A549 (cell line): Measurements from ENCODE around the gene ELF5.

Experiments used
- CBX2 ChIP-seq: fragments of 200-600 bp; sonication (generic); IDR thresholded peaks from 2 replicates; pipeline ENCODE4 v1.6.1; 2016; ENCODE audit warnings: low read depth, mild to moderate bottlenecking, borderline replicate concordance
- CEBPB ChIP-seq, 2 experiments: fragments of >200 bp in 1 of 2; sonication (Bioruptor Twin) in 1 of 2; formaldehyde crosslinking in 1 of 2; IDR thresholded peaks; 2 replicates each; pipeline ENCODE4 v1.6.1; 2012 to 2016
- EP300 ChIP-seq, 2 experiments: fragments of >200 bp; sonication (Bioruptor Twin); formaldehyde crosslinking; IDR thresholded peaks; 2 replicates in 1 of 2; 3 replicates in 1 of 2; pipeline ENCODE4 v1.6.1; 2016 to 2017
- MYC ChIP-seq: IDR thresholded peaks from 2 replicates; pipeline ENCODE4 v1.6.1; 2012; ENCODE audit warnings: mild to moderate bottlenecking, inconsistent platforms, low read length, improper control_type of control experiment, borderline replicate concordance
- POLR2A ChIP-seq: IDR thresholded peaks from 2 replicates; pipeline ENCODE4 v1.6.1; 2012; ENCODE audit warnings: mild to moderate bottlenecking, low read length
- RNF2 ChIP-seq: fragments of 200-600 bp; sonication (generic); IDR thresholded peaks from 2 replicates; pipeline ENCODE4 v1.6.1; 2016; ENCODE audit warnings: low read depth, mild to moderate bottlenecking, antibody characterized with exemption, moderate library complexity, borderline replicate concordance
- TF ChIP-seq, protein P1 (sequence below): fragments of >200 bp; sonication (Bioruptor Twin); formaldehyde crosslinking; IDR thresholded peaks from 3 replicates; pipeline ENCODE4 v1.5.1; 2016

DNA sequence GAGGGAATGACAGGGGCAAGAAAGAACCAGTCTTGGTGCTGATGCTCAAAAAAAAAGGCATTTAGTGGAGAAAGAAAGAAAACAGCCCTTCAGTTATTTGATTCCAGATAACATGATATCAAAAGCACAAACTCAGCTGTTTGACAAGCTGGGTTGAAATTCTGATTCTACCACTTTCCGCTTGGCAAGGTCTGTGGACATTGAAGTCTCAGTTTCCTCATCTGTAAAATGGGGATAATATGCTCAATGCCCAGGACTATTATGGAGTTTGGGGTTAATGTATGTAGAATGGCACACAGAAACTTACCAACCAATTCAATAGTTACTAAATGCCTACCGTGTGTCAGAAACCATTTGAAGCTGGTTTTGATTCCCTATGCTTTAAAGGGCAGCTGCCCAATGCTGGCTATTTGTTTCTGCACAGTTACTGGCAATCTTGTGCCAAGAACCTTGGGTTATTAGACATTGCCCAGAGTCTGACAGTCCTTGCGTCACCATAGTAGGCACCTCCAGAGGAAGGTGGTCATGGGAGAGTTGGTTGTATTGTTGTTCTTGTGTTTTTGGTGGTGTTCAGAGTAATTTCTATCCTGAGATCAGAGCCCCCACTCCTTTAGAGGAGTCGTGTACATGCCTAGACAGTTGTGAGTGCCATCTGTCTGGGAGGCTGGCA lies 19.5 kb downstream of the ELF5 start:
- TF ChIP-seq, protein P1, sequence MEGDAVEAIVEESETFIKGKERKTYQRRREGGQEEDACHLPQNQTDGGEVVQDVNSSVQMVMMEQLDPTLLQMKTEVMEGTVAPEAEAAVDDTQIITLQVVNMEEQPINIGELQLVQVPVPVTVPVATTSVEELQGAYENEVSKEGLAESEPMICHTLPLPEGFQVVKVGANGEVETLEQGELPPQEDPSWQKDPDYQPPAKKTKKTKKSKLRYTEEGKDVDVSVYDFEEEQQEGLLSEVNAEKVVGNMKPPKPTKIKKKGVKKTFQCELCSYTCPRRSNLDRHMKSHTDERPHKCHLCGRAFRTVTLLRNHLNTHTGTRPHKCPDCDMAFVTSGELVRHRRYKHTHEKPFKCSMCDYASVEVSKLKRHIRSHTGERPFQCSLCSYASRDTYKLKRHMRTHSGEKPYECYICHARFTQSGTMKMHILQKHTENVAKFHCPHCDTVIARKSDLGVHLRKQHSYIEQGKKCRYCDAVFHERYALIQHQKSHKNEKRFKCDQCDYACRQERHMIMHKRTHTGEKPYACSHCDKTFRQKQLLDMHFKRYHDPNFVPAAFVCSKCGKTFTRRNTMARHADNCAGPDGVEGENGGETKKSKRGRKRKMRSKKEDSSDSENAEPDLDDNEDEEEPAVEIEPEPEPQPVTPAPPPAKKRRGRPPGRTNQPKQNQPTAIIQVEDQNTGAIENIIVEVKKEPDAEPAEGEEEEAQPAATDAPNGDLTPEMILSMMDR: no peak
- TF ChIP-seq EP300 (IDR thresholded peaks at IDR 0.05) (no peak), CEBPB (IDR thresholded peaks at IDR 0.05) (no peak), POLR2A (no peak), RNF2 (no peak), MYC (no peak), CBX2 (no peak)
